Esophagus (tissue), 2 donors: ENCODE results near the gene ATP1A1. TPM values are rescaled to one million over a fixed set of nuclear protein-coding genes. Genes with fewer than 3 reads are reported as not detected.

Experiments
- H3K27ac ChIP-seq, 2 donors: one replicate each; pipeline ENCODE4 v1.5.1; 2013; ENCODE audit warnings: low read depth in 2 of 2, mild to moderate bottlenecking in 2 of 2, inconsistent platforms in 1 of 2, low read length in 1 of 2, moderate library complexity in 1 of 2
- H3K27me3 ChIP-seq, 2 donors: one replicate each; pipeline ENCODE4 v1.6.1; 2013; ENCODE audit warnings: low read length in 2 of 2, control low read depth in 1 of 2, mild to moderate bottlenecking in 1 of 2; ENCODE audit not compliant: insufficient read depth in 2 of 2, control insufficient read depth in 1 of 2
- H3K36me3 ChIP-seq, 2 donors: one replicate each; pipeline ENCODE4 v1.6.1; 2013; ENCODE audit warnings: low read length in 1 of 2; ENCODE audit not compliant: control insufficient read depth in 2 of 2, insufficient read depth in 2 of 2
- H3K4me1 ChIP-seq, 2 donors: one replicate each; pipeline ENCODE4 v1.6.1; 2013; ENCODE audit warnings: low read length in 1 of 2; ENCODE audit not compliant: control insufficient read depth in 2 of 2, insufficient read depth in 2 of 2
- H3K4me3 ChIP-seq, 2 donors: one replicate each; pipeline ENCODE4 v1.5.1; 2013; ENCODE audit warnings: low read length in 2 of 2, mild to moderate bottlenecking in 2 of 2, low read depth in 1 of 2, moderate library complexity in 1 of 2
- H3K9me3 ChIP-seq, 2 donors: one replicate each; pipeline ENCODE4 v1.6.1; 2013; ENCODE audit warnings: mild to moderate bottlenecking in 2 of 2, low read depth in 1 of 2, low read length in 1 of 2, moderate library complexity in 1 of 2; ENCODE audit not compliant: control insufficient read depth in 2 of 2, insufficient read depth in 1 of 2
- WGBS, 2 donors: extraction: QIAGEN DNeasy Blood & Tissue Kit; methylation state at CpG; one replicate each; pipeline ENCODE4 v1.1.7; 2013; 5-methylcytosine and 5-hydroxymethylcytosine counted together
- polyA plus RNA-seq, 2 donors: library from polyadenylated mRNA; stranded (reverse); fragments of 200-250 nt; gene quantifications; one replicate each; pipeline ENCODE4 v1.2.3, GENCODE V29; 2013
- donor health status: healthy with polysubstance abuse.
- donor health status: Bipolar disorder and iron deficiency.

ATP1A1 gene
- polyA plus RNA-seq, 2 donors = 117 to 196 TPM

DNA sequence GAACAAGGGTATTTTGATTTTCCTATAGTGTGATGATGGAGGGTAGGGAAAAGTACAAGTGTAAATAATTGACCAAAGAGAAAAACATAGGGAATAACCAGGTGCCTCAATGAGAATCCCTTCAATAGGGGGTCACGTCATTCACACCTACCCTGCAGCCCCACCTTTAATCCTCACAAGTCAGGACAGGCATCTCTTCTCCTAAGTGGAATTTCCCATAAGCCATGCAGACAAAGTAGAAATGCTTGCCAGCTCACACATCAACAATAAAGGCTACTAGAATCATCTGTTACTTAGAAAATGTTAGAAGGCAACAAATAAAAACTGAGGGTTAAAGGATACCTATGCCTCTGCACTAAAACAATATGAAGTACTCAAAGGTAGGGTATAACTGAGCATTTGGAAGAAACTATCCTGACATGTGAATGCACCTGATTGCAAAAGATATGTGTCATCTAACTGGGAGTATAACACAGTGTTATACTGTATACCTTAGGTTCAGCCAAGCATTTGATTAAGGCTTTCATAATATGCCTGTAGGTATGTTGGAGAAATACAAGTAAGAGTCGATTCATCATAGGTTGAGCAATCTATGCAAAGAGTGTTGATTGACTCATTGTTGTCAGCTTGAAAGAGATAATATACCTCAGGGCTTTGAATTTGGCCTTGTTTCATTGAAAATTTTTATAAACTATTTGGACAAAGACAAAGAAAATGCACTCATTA, 32.4 kb upstream of the ATP1A1 start:
- H3K27me3 ChIP-seq = no peaks in the 10 kb centered on the region
- H3K36me3 ChIP-seq = no peaks in the 10 kb centered on the region
- no peaks in the 10 kb centered on the region for H3K9me3 ChIP-seq
- H3K4me1 ChIP-seq = peaks cover 0 to under 1% of the 10 kb centered on the region in 2 donors
- WGBS, 2 donors = 49 to 63% methylated on average over 2 of the region's 2 CpGs
- H3K27ac ChIP-seq = peak overlapping the region in 1 of 2 donors; percentile 21
- H3K4me3 ChIP-seq = no peak overlapping the region

DNA sequence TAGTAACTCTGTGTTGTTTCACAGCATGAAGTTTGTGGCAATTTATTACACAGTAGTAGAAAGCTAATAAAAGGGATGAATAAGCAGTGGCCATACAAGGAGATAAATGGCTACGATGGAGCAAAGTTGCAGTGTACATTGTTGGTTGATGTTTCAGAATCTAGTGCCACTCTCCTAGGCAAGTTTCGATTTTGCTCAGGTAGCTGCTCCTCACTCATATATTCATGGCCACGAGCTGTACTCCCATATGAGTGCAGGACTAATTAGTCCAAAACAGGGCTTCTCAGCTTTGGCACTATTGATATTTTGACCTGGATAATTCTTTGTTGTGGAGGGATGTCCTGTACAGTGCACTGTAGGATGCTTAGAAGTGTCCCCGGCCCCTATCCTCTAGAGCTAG, 30.0 kb upstream of the ATP1A1 start:
- 90 to 94% methylated on average over 4 of the region's 4 CpGs for WGBS, 2 donors
- Histone ChIP-seq H3K4me3 (no peak overlapping the region), H3K27ac (no peak overlapping the region), H3K9me3 (no peaks in the 10 kb centered on the region), H3K27me3 (no peaks in the 10 kb centered on the region), H3K4me1 (peaks cover 0 to 5% of the 10 kb centered on the region in 2 donors), H3K36me3 (no peaks in the 10 kb centered on the region)

DNA sequence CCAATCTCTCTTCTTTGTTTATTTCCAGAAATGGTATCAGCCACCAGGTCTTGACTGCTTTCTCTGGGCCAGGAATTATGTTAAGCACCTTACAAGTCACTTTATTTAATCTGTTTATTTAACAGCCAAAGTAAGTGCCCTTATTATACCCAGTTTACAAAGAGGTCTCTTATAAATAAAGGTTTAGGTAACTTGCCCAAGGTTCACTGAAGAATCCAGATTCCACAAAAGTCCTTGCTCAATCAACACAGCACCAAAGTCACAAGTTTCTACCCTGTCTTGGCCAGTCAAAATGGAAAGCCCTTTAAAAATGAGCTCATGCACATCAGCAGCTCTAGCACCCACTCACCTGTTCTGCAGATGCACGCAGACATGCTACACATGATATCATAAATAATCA, 28.0 kb upstream of the ATP1A1 start:
- Histone ChIP-seq H3K27me3 (no peaks in the 10 kb centered on the region), H3K27ac (no peak overlapping the region), H3K9me3 (no peaks in the 10 kb centered on the region), H3K36me3 (no peaks in the 10 kb centered on the region), H3K4me3 (no peak overlapping the region), H3K4me1 (peaks cover 0 to 5% of the 10 kb centered on the region in 2 donors)
- WGBS, 2 donors = 89 to 95% methylated on average over 1 of the region's 1 CpG

DNA sequence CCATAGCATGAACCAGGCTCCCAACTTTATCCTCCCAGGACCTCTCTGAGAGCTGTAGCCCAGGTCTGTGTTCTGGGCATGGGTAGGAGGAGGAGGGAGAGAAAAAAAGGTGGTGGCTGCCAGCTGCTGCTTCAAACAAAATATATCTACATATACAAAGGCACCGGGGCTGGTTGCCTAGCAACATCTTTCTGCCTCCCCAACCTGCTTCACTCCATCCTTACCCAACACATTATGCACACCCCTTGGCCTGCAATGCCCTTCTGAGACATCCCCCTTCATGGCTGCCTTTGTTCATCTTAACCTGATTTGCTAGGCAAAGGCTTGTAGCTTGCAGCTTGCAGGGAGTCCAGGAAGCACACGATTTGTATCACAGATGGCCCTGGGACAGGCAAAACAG, 27.2 kb upstream of the ATP1A1 start:
- Histone ChIP-seq H3K4me1 (peaks cover 0 to 5% of the 10 kb centered on the region in 2 donors), H3K36me3 (no peaks in the 10 kb centered on the region), H3K27me3 (no peaks in the 10 kb centered on the region), H3K27ac (no peak overlapping the region), H3K9me3 (no peaks in the 10 kb centered on the region), H3K4me3 (no peak overlapping the region)
- WGBS, 2 donors = 5 to 15% methylated on average over 2 of the region's 2 CpGs

DNA sequence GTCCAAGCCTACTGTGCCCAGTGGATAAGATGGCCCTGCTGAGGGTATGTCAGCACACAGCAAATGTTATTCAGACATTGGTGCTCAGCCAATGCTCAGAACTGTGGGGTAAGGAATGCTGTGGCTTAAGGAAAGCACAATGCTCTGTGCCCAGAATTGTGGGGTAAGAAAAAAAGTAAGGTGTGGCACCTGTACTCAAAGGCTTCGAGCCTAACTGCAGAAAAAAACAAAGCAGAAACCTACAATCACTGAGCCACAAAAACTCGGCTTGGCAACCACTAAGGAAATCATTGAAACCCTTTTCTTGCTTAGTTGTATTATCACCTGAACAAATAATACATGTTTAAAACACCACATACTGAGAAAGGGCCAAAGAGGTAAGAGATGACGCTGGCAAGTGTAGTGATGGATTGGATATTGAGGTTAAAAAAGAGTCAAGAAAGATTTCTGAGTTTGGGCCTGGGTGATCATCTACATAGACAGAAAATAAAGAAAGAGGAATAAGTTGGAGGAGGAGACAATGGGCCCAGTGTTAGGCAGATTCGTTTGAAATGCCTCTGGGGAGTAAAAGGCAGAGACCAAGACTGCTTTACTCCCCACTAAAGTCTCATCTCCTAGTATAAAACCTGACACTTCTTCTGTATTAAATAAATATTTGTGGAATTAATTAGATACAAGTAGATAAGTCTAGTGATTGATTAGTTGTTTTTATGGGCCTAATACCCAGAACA, 25.9 kb upstream of the ATP1A1 start:
- H3K27me3 ChIP-seq = no peaks in the 10 kb centered on the region
- no peaks in the 10 kb centered on the region for H3K36me3 ChIP-seq
- no peak overlapping the region for H3K4me3 ChIP-seq
- H3K9me3 ChIP-seq = no peaks in the 10 kb centered on the region
- H3K4me1 ChIP-seq = peaks cover 0 to 5% of the 10 kb centered on the region in 2 donors
- H3K27ac ChIP-seq = peak overlapping the region; percentile 40 to 64
- 29 to 39% methylated on average over 4 of the region's 4 CpGs for WGBS, 2 donors

DNA sequence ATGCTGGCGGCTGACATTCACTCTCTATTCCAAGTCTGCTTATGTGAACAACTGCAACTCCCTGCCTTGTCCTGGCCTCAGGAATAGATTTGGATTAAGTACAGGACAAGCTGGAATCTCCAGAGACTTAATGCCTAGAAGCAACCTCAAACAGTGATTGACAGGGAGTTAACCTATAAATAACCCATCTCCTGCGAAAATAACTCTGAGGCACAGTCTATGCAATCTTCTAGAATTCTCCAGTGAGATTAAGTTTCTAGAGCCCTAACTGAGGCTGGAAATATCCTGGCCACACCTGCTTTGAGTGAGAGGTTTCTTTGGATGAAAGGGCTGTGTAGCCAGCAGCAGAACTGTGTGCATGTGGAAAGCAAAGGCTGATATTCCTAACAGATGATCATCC, 25.3 kb upstream of the ATP1A1 start:
- no peaks in the 10 kb centered on the region for H3K9me3 ChIP-seq
- WGBS, 2 donors = 44 to 65% methylated on average over 2 of the region's 2 CpGs
- no peaks in the 10 kb centered on the region for H3K27me3 ChIP-seq
- peak overlapping the region; percentile 40 to 64 for H3K27ac ChIP-seq
- no peaks in the 10 kb centered on the region for H3K36me3 ChIP-seq
- peaks cover 0 to 5% of the 10 kb centered on the region in 2 donors for H3K4me1 ChIP-seq
- no peak overlapping the region for H3K4me3 ChIP-seq

DNA sequence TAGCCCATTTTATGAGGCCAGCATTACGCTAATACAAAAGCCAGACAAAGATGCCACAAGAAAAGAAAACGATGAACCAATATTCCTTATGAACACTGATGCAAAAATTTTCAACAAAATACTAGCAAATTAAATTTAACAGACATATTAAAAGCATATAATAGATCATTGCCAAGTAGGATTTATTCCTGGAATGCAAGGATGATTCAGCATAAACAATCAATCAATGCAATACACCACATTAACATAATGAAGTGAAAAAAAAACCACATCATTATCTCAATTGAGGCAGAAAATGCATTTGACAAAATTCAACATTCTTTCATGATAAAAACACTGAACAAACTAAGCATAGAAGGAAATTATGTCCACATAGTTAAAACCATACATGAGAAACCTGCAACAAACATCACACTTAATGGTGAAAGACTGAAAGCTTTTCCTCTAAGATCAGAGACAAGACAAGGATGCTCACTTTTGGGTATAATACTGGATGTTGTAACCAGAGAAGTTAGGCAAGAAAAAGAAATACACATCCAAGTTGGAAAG, 22.9 kb upstream of the ATP1A1 start:
- no peaks in the 10 kb centered on the region for H3K9me3 ChIP-seq
- 90 to 91% methylated on average over 2 of the region's 2 CpGs for WGBS, 2 donors

DNA sequence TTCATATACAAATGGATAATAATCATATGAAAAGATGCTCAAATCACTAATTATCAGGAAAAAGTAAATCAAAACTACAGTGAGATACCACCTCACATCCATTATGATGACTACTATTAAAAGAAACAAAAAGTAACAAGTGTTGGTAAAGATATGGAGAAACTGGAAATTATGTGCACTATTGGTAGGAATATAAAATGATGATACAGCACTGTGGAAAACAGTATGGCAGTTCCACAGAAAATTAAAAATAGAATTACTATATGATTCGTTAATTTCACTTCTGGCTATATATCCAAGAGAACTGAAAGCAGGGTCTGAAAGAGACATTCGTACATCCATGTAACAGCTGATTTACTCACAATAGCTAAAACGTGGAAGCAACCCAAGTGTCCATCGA, 21.1 kb upstream of the ATP1A1 start:
- Histone ChIP-seq H3K4me1 (no peaks in the 10 kb centered on the region), H3K27me3 (no peaks in the 10 kb centered on the region), H3K9me3 (no peaks in the 10 kb centered on the region), H3K36me3 (no peaks in the 10 kb centered on the region), H3K27ac (no peak overlapping the region), H3K4me3 (no peak overlapping the region)
- WGBS, 2 donors = 51 to 60% methylated on average over 4 of the region's 4 CpGs

More for the DNA sequence above, 22.9 kb upstream of the ATP1A1 start:
- Histone ChIP-seq H3K36me3 (no peaks in the 10 kb centered on the region), H3K4me1 (peaks cover 0 to 5% of the 10 kb centered on the region in 2 donors), H3K4me3 (no peak overlapping the region), H3K27ac (no peak overlapping the region), H3K27me3 (no peaks in the 10 kb centered on the region)

DNA sequence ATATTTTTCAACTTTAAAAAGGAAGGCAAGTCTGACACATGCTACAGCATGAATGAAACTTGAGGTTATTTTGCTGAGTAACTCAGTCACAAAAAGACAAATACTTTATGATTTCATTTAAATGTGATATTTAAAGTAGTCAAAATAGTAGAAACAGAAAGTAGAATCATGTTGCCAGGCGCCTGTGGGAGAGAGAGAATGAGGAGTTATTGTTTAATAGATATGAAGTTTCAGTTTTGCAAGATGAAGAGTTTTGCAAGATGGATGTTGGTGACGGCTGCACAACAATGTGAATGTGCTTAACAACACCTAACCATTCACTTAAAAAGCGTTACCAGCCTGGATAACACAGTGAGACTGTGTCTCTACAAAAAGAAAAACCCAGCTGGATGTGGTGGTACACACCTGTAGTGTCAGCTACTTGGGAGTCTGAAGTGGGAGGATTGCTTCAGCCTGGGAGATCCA, 20.7 kb upstream of the ATP1A1 start:
- no peaks in the 10 kb centered on the region for H3K4me1 ChIP-seq
- no peaks in the 10 kb centered on the region for H3K27me3 ChIP-seq
- H3K27ac ChIP-seq = no peak overlapping the region
- WGBS, 2 donors = 49 to 57% methylated on average over 3 of the region's 3 CpGs
- no peak overlapping the region for H3K4me3 ChIP-seq
- no peaks in the 10 kb centered on the region for H3K9me3 ChIP-seq
- H3K36me3 ChIP-seq = no peaks in the 10 kb centered on the region
